Hepatocyte (in vitro differentiated cells): ENCODE data around the gene TMED7.

Experiments used
- CTCF ChIP-seq: fragments of 200-600 bp; sonication (generic); IDR thresholded peaks from 2 replicates; pipeline ENCODE4 v1.5.1; 2016; ENCODE audit warnings: antibody characterized with exemption, mild to moderate bottlenecking; ENCODE audit not compliant: poor library complexity
- EZH2 ChIP-seq: fragments of 200-600 bp; sonication (generic); IDR thresholded peaks from 2 replicates; pipeline ENCODE4 v1.6.1; 2016; ENCODE audit warnings: antibody characterized with exemption, mild to moderate bottlenecking, borderline replicate concordance
- EZH2phosphoT487 ChIP-seq: fragments of 200-600 bp; sonication (generic); IDR thresholded peaks from one replicate; pipeline ENCODE4 v1.6.1; 2018; ENCODE audit warnings: antibody characterized with exemption, mild to moderate bottlenecking, low read depth, moderate library complexity; ENCODE audit not compliant: unreplicated experiment, severe bottlenecking

- TF ChIP-seq CTCF = no peak
- TF ChIP-seq EZH2phosphoT487 = no peak
- no peak for TF ChIP-seq EZH2
These were observed 25.1 kb downstream of the TMED7 start for GRCh38 chr5:115600766-115601165.
